ENCODE measurements around the gene OR9G1. TPM values are rescaled to one million over a fixed set of nuclear protein-coding genes. Genes with fewer than 3 reads are reported as not detected.

OR9G1 gene
- total RNA-seq, 1 donor from 2014 or later = not detected

Other genes with a start within 250 kb of the OR9G1 start
- gene OR5M3, start 225.7 kb upstream of the OR9G1 start, total RNA-seq = not detected
- gene OR5M8, start 207.7 kb upstream of the OR9G1 start, total RNA-seq = not detected
- not detected for gene OR5M11, start 155.8 kb upstream of the OR9G1 start, total RNA-seq
- not detected for gene OR5M10, start 121.4 kb upstream of the OR9G1 start, total RNA-seq
- not detected for gene OR5M1, start 84.2 kb upstream of the OR9G1 start, total RNA-seq
- not detected for gene OR5AP2, start 56.7 kb upstream of the OR9G1 start, total RNA-seq
- gene OR5AR1, start 35.4 kb upstream of the OR9G1 start, total RNA-seq = not detected
- not detected for gene OR9G4, start 49.6 kb downstream of the OR9G1 start, total RNA-seq